Activated T-cell treated with anti-CD3 and anti-CD28 coated beads, Interleukin-2, amount 50 U/mL, for 48 hours (primary cell): ENCODE measurements around the gene ARAF.
"Not testable (repeated sequence)": the region's sequence is repeated elsewhere in the genome, so short reads cannot be mapped to it uniquely, and the experiment has no call there.

Source experiments
- DNase-seq, 2 experiments: peaks; one replicate each; pipeline ENCODE4 v3.0.0-alpha.2; 2020

Gene ARAF

GRCh38 chrX:47586043-47586787 lies 25.2 kb downstream of the ARAF start:
- DNase-seq, result no peak

DNA sequence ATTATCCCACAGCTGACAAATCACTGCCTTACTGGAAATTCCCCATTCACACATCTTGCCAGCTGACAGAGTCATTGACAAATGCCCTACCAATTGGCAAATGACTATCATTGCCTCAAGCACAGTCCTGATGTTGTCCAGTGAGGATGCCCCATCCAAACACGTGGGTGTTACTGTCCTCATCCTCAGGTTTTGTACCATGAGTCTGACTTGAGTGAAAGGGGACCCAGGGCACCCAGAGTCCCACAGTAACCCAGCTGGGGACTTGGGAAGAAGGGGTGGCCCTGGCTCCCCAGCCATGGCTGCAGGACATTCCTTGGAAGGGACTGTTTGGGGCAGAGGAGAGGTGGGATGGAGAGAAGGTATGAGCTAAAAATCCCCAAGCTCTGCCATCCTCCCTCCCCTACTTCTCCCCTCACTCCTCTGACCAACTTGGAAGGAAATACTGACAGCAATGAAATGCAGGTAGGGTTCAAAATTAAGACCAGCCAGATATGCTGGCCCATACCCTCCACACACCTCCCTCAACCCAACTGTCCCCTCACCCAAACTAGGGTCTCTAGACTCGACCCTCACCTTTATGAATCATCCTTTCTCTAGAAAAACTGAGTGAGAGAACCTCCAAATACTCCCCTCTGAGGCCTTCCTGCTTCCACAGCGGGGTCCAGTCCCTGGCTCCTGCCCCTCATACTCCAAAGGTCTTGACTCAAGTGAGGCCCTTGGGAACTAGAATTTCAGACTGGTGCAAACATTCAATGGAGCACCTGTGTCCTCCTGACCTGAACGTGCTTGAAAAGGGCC lies 26.3 kb downstream of the ARAF start:
- no peak for DNase-seq

DNA sequence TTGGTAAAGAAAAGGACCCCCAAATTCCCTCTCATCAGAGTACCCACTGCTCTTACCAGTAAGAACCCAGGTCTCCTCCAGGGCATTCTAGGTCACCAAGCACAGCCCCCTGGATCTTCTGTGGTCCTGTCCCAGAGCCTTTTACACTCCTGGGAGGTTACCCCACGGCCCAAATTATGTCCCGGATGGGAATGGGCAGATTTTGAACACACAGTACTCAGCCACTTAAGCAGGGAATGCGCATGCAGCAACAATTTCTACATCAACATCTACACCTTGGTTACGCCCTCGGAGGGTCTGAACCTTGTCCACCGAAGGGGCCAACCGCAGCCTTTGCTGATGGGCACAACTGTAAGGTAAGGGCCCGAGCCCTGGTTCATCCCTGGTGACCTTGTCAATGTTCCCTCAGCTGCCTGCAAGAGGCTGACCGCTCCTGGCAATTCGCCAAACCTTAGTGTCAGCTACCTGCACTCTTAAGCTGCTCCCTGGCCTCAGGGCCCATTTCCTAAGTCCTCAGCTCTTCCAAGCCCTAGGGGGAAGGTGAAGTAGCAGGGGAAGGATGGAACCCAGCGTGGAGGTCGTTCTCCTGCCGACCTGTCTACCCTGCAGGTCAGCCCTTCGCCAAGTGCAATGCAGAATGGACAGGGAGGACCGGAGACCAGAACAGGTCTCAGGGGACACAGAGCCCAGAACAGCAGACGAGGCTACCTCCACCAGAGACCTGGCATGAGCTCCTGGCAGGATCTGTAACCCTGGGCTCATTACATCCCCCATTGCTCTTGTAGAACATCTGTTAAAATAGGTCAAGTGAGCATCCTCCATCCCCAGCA lies 27.1 kb downstream of the ARAF start:
- DNase-seq, result no peak

DNA sequence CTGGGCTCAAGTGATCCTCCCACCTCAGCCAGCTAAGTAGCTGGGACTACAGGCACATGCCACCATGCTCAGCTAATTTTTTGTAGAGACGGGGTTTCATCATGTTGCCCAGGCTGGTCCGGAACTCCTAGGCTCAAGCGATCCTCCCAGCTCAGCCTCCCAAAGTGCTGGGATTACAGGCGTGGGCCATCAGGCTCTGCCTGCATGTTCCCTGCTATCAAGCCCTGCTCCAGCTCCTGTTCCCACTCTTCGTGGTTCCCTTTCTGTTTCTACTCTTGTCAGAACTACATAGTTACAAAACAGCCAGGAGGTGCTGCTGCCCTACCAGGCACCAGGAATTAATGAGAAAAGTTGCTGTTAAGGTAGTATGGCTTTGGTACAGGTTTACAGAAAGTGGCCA lies 30.0 kb downstream of the ARAF start:
- no peak for DNase-seq

DNA sequence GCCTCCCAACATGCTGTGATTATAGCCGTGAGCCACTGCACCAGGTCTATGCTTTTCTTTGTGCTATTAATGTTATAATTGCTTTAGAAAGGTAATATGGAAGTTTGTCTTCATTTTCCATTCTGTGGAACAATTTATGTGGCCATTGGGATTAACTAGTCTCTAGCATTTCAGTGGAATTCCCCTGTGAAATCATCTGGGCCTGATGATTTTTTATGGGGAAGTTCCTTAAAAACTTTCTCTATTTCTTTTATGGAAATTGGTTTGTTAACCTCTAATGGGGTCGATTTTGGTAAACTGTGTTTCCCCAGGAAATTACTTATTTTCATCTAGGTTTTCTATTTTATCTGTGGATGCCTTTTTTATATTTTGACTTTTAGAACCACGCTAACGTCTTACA lies 32.5 kb downstream of the ARAF start:
- DNase-seq, result no peak

DNA sequence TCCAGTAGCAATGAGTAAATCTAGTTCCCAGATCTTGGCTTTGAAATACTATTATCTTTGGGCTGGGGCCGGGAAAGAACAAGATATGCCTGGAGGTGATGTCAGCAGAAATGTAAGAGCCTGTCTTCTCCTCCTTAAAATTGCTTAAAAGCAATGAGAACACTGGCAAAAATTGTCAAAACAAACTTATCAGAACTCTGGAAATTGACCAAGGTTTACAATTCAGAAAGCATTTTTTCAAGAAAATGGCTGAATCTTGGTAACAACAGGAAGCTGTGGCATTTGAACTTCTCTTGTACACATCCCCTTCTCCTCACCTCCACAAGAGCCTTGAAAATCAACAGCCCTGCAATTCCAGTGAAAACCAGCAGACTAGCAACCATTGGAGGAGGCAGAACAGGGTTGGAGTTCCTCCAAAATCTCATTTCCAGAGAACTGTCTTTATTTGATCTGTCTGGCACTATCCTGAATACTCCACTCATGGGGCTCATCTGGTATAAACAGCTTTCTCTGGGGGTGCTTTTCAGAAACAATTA lies 34.8 kb downstream of the ARAF start:
- no peak for DNase-seq

GRCh38 chrX:47596256-47596655 lies 35.3 kb downstream of the ARAF start:
- DNase-seq, result no peak

GRCh38 chrX:47597222-47597621 lies 36.2 kb downstream of the ARAF start:
- no peak for DNase-seq

DNA sequence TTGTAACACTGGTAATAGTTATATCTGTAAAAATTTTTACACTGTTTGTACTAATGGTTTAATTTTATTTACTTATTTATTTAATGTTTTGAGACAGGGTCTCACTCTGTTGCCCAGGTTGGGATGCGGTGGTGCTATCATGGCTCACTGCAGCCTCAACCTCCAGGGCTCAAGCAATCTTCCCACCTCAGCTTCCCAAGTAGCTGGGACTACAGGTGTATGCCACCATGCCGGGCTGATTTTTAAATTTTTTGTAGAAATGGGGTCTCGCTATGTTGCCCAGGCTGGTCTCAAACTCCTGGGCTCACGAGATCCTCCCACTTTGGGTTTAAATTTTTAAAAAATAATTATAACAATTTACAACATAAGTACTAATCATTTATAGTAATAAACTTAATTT lies 42.1 kb downstream of the ARAF start:
- not testable (repeated sequence) for DNase-seq

- DNase-seq, result no peak
These were observed 44.0 kb downstream of the ARAF start for GRCh38 chrX:47605024-47605423.

GRCh38 chrX:47607091-47607490 lies 46.1 kb downstream of the ARAF start:
- no peak for DNase-seq

GRCh38 chrX:47608130-47608810 lies 47.3 kb downstream of the ARAF start:
- DNase-seq, result no peak

GRCh38 chrX:47610511-47610910 lies 49.5 kb downstream of the ARAF start:
- DNase-seq, result no peak

DNA sequence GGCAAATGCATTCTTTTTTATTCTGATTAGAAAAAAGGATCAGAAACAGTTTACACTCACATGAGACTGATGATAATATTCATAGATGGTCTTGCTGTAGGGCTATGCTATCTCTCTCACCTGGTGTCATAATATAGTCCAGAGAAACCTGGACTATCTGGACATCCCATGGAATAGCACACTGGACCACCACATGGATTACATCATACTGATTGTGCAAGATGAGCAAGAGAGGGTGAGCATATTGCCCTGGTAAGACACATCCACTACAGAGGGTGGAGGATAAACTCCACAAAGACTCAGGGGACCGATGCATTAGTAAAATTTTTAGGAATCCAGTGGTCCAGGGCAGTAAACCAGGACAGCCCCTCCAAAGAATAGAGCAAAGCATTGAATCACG lies 50.5 kb downstream of the ARAF start:
- DNase-seq, result no peak

DNA sequence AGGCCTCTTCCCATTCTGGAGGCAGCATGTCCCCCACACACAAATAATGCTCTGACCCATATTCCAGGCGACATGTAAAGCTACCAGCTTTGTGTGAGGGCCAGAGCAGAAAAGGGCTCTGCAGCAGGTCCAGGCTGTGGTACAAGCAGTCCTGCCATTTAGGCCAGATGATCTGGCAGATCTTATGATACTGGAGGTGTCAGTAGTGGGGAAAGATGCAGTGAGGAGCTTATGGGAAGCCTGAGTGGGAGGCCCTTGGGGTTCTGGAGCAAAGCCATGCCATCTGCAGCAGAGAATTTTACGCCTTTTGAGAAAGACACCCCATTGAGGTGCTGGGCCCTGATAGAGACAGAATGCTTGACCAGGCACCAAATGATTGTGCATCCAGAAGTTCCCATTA lies 50.9 kb downstream of the ARAF start:
- DNase-seq, result no peak

GRCh38 chrX:47612418-47612817 lies 51.4 kb downstream of the ARAF start:
- no peak for DNase-seq

- DNase-seq, result no peak
These were observed 52.1 kb downstream of the ARAF start for GRCh38 chrX:47613082-47613481.

GRCh38 chrX:47614618-47615017 lies 53.6 kb downstream of the ARAF start:
- DNase-seq, result no peak

DNA sequence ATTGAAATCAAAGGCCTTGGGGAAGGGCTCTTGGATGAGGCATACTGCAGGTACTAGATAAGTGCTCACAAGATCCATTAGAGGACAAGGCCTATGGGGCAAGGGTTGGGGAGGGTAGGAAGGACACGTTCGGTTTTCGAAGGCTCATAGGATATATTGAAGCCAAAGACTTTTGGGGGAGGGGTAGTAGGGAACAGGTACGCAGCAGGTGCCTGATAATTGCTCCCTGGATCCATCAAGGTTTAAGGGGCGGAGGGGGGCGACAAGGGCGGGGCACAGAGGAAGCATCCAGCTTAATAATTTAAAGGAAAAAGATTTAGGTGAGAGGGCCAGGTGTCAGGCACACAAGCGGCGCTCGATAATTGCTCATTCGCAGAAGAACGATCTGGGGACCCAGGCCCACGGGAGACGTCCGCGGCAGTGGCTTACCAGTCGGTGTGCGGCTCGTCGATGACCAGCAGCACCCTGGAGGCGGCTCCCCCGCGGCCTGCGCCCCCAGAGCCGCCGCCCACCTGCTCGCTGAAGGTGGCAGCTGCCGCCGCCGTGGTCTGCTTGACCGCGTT lies 58.0 kb downstream of the ARAF start:
- no peak for DNase-seq

- DNase-seq, result peak; percentile 76 to 85
These were observed 58.7 kb downstream of the ARAF start, which contains the start of gene SYN1 for GRCh38 chrX:47619486-47620302. TSS of gene SYN1 (minus strand) at chrX:47619857. CDS start at chrX:47619728, 129 bp downstream.

GRCh38 chrX:47620303-47620685 lies 59.3 kb downstream of the ARAF start:
- DNase-seq, result no peak
